ENCODE measurements around the gene FOXRED2. TPM values are rescaled to one million over a fixed set of nuclear protein-coding genes. Genes with fewer than 3 reads are reported as not detected.

The FOXRED2 gene
- total RNA-seq, 1 experiment from 2014 or later = 37.7 TPM

- ATAC-seq (no peak), DNase-seq (ENCODE audit: low read depth, low spot score) (no peak)
- BruUV-seq (replicated peaks) = no TSS peak
- no peaks in the 10 kb centered on the region for H3K36me3 ChIP-seq (ENCODE audit: control insufficient read depth, insufficient read depth, low read length)
- no peaks in the 10 kb centered on the region for H3K27me3 ChIP-seq (ENCODE audit: control insufficient read depth, insufficient read depth, low read length)
- in situ Hi-C loops (cut with HindIII; ENCODE audit: low pct_unique_long_range_greater_than_20kb, low sequenced_read_pairs) (no loop called here), intact Hi-C loops (cut with micrococcal nuclease; ENCODE audit: unreplicated experiment) (no loop called here)
- CTCF ChIA-PET = interaction anchor here (0.6 kb wide), 1 partner anchor 71 kb away, joined by 4 read pairs; no protein-coding TSS in a partner anchor
- POLR2A ChIA-PET = no interaction called here
- TF ChIP-seq REST (IDR thresholded peaks at IDR 0.05; ENCODE audit: insufficient read depth in 1 of 2, low read depth in 2 of 2, low read length in 1 of 2) = no peak
- H3K4me1 ChIP-seq (ENCODE audit: control insufficient read depth, insufficient read depth, low read length) = peaks cover 57% of the 10 kb centered on the region
- H3K4me3 ChIP-seq (ENCODE audit: low read depth in 2 of 2, low read length in 2 of 2) = no peak overlapping the region
- H3K27ac ChIP-seq (ENCODE audit: low read length) = peak overlapping the region; percentile 59
- no peaks in the 10 kb centered on the region for H3K9me3 ChIP-seq (ENCODE audit: control insufficient read depth, insufficient read depth, low read depth, low read length)
Observed at GRCh38 chr22:36463783-36464184, 43.1 kb downstream of the FOXRED2 start.

- TF ChIP-seq CTCF (IDR thresholded peaks at IDR 0.05) = no peak
- no peak for TF ChIP-seq REST (IDR thresholded peaks at IDR 0.05; ENCODE audit: insufficient read depth in 1 of 2, low read depth in 2 of 2, low read length in 1 of 2)
- TF ChIP-seq POLR2AphosphoS5 (IDR thresholded peaks at IDR 0.05; ENCODE audit: low read depth, low read length) = no peak
- TF ChIP-seq TCF7L2 (IDR thresholded peaks at IDR 0.05; ENCODE audit: low read depth, low read length) = no peak
- no peak for TF ChIP-seq SIN3A (IDR thresholded peaks at IDR 0.05; ENCODE audit: borderline replicate concordance, insufficient read depth, low read depth, low read length)
- BruUV-seq (replicated peaks) = TSS peak; percentile 86
- no peak overlapping the region for H3K4me3 ChIP-seq (ENCODE audit: low read depth in 2 of 2, low read length in 2 of 2)
- ATAC-seq = peak; percentile 80
- no peaks in the 10 kb centered on the region for H3K36me3 ChIP-seq (ENCODE audit: control insufficient read depth, insufficient read depth, low read length)
- ChIA-PET POLR2A (no interaction called here), CTCF (interaction anchor here (0.5 kb wide), 1 partner anchor 20 kb away, joined by 6 read pairs; no protein-coding TSS in a partner anchor)
- no peak for DNase-seq (ENCODE audit: low read depth, low spot score)
- no peaks in the 10 kb centered on the region for H3K27me3 ChIP-seq (ENCODE audit: control insufficient read depth, insufficient read depth, low read length)
- in situ Hi-C loops (cut with HindIII; ENCODE audit: low pct_unique_long_range_greater_than_20kb, low sequenced_read_pairs) = no loop called here
- no peaks in the 10 kb centered on the region for H3K9me3 ChIP-seq (ENCODE audit: control insufficient read depth, insufficient read depth, low read depth, low read length)
- H3K4me1 ChIP-seq (ENCODE audit: control insufficient read depth, insufficient read depth, low read length) = peaks cover 53% of the 10 kb centered on the region
- intact Hi-C loops (cut with micrococcal nuclease; ENCODE audit: unreplicated experiment) = no loop called here
- peak overlapping the region; percentile 88 for H3K27ac ChIP-seq (ENCODE audit: low read length)
Observed at GRCh38 chr22:36461665-36462649, 44.9 kb downstream of the FOXRED2 start.

Data from Panc1 (cell line).